ENCODE data around the gene NMS. TPM values are rescaled to one million over a fixed set of nuclear protein-coding genes. Genes with fewer than 3 reads are reported as not detected.

Gene NMS
- total and polyA plus RNA-seq, 9 donors = not detected

DNA sequence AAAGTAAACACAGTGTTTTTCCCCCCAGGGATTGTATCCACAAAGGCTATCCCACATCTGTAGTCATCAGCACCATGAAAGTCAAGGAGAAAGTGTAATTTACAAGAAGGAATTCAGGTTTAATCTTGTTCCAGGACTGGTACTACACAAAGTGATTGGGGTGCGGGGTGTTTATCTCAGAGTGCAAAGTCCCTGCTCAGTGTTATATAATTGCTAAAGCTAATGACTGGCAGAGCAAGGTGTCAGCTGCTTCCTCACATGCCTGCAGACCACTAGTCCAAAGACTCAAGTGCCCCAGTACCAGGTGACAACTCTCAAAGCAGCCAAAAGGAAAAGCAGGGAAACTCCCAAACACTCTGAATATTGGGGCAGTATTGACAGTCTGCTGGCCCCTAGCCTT lies 52.1 kb downstream of the NMS start:
- no peaks in the 10 kb centered on the region for H3K9me3 ChIP-seq (replicated peaks; ENCODE audit: control insufficient read depth, low read depth, low read length)
- H3K4me3 ChIP-seq (ENCODE audit: low read length) = no peak overlapping the region
- 80% methylated on average over 1 of the region's 1 CpG for WGBS (ENCODE audit: insufficient coverage)
- DNase-seq = no peak
- H3K27ac ChIP-seq (ENCODE audit: low read length) = no peak overlapping the region
- no peaks in the 10 kb centered on the region for H3K27me3 ChIP-seq (ENCODE audit: control insufficient read depth, insufficient read depth, low read length)
- no peaks in the 10 kb centered on the region for H3K4me1 ChIP-seq (ENCODE audit: control insufficient read depth, insufficient read depth, low read length)
- H3K36me3 ChIP-seq (ENCODE audit: control insufficient read depth, insufficient read depth, low read length) = no peaks in the 10 kb centered on the region

DNA sequence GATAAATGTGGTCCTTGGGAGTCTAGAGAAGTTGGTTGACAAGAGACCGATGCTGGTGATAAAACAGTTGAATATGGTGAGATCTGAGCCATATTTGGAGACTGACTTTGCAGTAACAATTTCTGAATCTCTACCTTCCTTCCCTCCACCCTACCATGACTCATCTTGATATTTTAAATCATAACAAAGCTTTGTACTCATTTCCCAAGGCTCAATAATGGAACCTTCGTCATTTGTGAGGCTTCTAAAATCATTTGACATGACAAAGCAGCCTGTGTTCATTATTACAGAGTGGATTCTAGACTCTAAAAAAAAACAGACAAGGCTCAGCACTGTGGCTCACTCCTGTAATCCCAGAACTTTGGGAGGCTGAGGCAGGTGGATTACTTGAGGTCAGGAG lies 54.0 kb downstream of the NMS start:
- Histone ChIP-seq H3K4me3 (ENCODE audit: low read length) (no peak overlapping the region), H3K27ac (ENCODE audit: low read length) (no peak overlapping the region), H3K27me3 (ENCODE audit: control insufficient read depth, insufficient read depth, low read length) (no peaks in the 10 kb centered on the region), H3K36me3 (ENCODE audit: control insufficient read depth, insufficient read depth, low read length) (no peaks in the 10 kb centered on the region), H3K9me3 (replicated peaks; ENCODE audit: control insufficient read depth, low read depth, low read length) (no peaks in the 10 kb centered on the region), H3K4me1 (ENCODE audit: control insufficient read depth, insufficient read depth, low read length) (no peaks in the 10 kb centered on the region)
- no peak for DNase-seq
- no CpG with 5 or more reads among the region's 2 CpGs for WGBS (ENCODE audit: insufficient coverage)

DNA sequence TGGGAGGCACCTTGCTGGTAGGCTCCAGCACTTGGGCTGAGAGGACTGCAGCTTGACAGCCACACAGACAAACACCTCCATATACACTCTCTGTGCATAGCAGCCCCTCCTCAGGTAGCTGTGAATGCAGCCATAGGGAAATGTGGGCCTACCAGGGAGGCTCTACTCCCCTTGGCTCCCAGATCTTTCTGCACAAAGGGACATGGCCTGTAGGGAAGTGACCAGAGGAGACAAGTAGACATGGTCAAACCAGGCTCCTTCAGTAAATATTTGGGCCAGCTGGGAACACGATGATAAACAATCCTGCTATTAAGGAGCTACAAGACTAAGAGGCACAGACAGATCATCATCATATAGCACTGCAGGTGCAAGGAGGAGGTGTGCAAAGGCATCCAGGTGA lies 56.6 kb downstream of the NMS start:
- H3K4me3 ChIP-seq (ENCODE audit: low read length) = no peak overlapping the region
- DNase-seq = no peak
- no peaks in the 10 kb centered on the region for H3K9me3 ChIP-seq (replicated peaks; ENCODE audit: control insufficient read depth, low read depth, low read length)
- H3K27ac ChIP-seq (ENCODE audit: low read length) = no peak overlapping the region
- 43% methylated on average over 1 of the region's 1 CpG for WGBS (ENCODE audit: insufficient coverage)
- no peaks in the 10 kb centered on the region for H3K36me3 ChIP-seq (ENCODE audit: control insufficient read depth, insufficient read depth, low read length)
- H3K27me3 ChIP-seq (ENCODE audit: control insufficient read depth, insufficient read depth, low read length) = no peaks in the 10 kb centered on the region
- no peaks in the 10 kb centered on the region for H3K4me1 ChIP-seq (ENCODE audit: control insufficient read depth, insufficient read depth, low read length)

DNA sequence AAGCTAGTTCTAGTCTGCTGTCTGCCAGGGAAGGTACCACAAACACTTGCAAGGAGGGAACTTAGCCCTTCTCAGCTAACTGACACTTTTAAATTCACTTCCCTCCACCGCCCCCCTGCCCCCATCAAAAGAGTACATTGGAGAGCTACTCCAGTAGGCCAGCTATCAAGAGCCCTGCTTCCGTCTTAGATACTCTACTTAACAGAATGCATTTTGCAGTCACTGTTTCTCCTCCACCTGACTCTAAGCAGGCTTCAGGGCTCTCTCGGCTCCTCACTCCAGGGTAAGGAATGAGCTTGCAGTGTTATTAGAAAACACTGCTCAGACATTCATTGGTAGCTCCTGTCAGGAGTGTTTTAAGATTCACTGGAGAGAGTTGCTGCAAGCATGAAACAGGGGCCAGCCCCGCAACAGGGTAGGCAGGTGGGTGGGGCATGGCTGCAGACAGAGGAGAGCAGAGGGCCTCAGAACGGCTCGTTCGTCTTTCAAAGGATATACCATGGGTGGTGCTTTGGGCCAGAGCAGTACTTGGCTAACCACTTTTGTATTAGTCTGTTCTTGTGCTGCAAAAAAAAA lies 57.2 kb downstream of the NMS start:
- Histone ChIP-seq H3K9me3 (replicated peaks; ENCODE audit: control insufficient read depth, low read depth, low read length) (no peaks in the 10 kb centered on the region), H3K36me3 (ENCODE audit: control insufficient read depth, insufficient read depth, low read length) (no peaks in the 10 kb centered on the region), H3K27me3 (ENCODE audit: control insufficient read depth, insufficient read depth, low read length) (no peaks in the 10 kb centered on the region), H3K27ac (ENCODE audit: low read length) (no peak overlapping the region), H3K4me3 (ENCODE audit: low read length) (no peak overlapping the region), H3K4me1 (ENCODE audit: control insufficient read depth, insufficient read depth, low read length) (no peaks in the 10 kb centered on the region)
- DNase-seq = no peak
- WGBS (ENCODE audit: insufficient coverage) = 55% methylated on average over 6 of the region's 7 CpGs

DNA sequence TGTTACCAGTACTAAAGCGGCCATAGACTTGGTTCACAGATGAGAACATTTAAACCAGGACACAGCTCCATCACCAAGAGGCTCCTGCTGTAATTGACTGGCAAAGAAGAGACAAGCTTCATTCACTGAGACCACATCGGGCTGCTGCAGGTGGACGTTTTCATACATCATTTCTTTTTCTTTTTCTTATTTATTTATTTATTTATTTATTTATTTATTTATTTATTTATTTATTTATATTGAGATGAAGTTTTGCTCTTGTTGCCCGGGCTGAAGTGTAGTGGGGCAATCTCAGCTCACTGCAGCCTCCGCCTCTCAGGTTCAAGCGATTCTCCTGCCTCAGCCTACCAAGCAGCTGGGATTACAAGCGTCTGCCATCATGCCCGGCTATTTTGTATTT lies 58.9 kb downstream of the NMS start:
- Histone ChIP-seq H3K9me3 (replicated peaks; ENCODE audit: control insufficient read depth, low read depth, low read length) (no peaks in the 10 kb centered on the region), H3K27me3 (ENCODE audit: control insufficient read depth, insufficient read depth, low read length) (no peaks in the 10 kb centered on the region), H3K36me3 (ENCODE audit: control insufficient read depth, insufficient read depth, low read length) (no peaks in the 10 kb centered on the region), H3K27ac (ENCODE audit: low read length) (no peak overlapping the region), H3K4me1 (ENCODE audit: control insufficient read depth, insufficient read depth, low read length) (no peaks in the 10 kb centered on the region), H3K4me3 (ENCODE audit: low read length) (no peak overlapping the region)
- 88% methylated on average over 1 of the region's 8 CpGs for WGBS (ENCODE audit: insufficient coverage)
- DNase-seq = no peak

DNA sequence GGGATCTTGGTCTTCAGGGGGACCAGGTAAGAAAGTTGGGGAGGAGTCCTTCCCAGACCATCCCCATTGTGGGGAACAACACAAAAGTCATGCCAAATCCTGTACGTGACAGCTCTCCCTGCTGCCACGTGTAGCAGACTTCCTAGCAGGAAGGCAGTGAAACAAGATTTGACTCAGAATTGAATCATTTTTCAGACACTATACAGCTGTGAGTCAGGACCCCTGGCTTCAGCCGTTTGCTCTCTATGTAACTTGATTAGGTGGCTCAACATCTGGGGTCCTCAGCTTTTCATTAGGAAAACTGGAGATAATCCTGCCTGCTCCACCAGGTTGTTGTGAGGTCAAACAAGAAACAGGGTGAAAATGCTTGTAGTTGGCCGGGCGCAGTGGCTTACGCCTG lies 59.6 kb downstream of the NMS start:
- WGBS (ENCODE audit: insufficient coverage) = 70% methylated on average over 5 of the region's 6 CpGs
- no peaks in the 10 kb centered on the region for H3K27me3 ChIP-seq (ENCODE audit: control insufficient read depth, insufficient read depth, low read length)
- no peak overlapping the region for H3K27ac ChIP-seq (ENCODE audit: low read length)
- H3K4me1 ChIP-seq (ENCODE audit: control insufficient read depth, insufficient read depth, low read length) = no peaks in the 10 kb centered on the region
- H3K4me3 ChIP-seq (ENCODE audit: low read length) = no peak overlapping the region
- H3K36me3 ChIP-seq (ENCODE audit: control insufficient read depth, insufficient read depth, low read length) = no peaks in the 10 kb centered on the region
- no peaks in the 10 kb centered on the region for H3K9me3 ChIP-seq (replicated peaks; ENCODE audit: control insufficient read depth, low read depth, low read length)
- DNase-seq = no peak

Other genes with a start within 250 kb of the NMS start
- gene LONRF2, start 148.0 kb upstream of the NMS start, total RNA-seq = 1.5 TPM
- 1 to 10 TPM in 1 of 8 donors, under 1 TPM in 7; 0.22 to 1.5 (median 0.62) TPM for gene LONRF2, start 148.0 kb upstream of the NMS start, polyA plus RNA-seq (ENCODE audit: insufficient read depth in 1 of 8, insufficient read length in 8 of 8, low replicate concordance in 1 of 8)
- 14.0 TPM for gene CHST10, start 52.8 kb upstream of the NMS start, total RNA-seq
- 10 to 100 TPM; 10.6 to 16.4 (median 12.9) TPM for gene CHST10, start 52.8 kb upstream of the NMS start, polyA plus RNA-seq (ENCODE audit: insufficient read depth in 1 of 8, insufficient read length in 8 of 8, low replicate concordance in 1 of 8)
- 17.8 TPM for gene PDCL3, start 92.5 kb downstream of the NMS start, total RNA-seq
- gene PDCL3, start 92.5 kb downstream of the NMS start, polyA plus RNA-seq (ENCODE audit: insufficient read depth in 1 of 8, insufficient read length in 8 of 8, low replicate concordance in 1 of 8) = 10 to 100 TPM; 32.5 to 49.3 (median 38.8) TPM